Measurements from ENCODE around the gene NCK2.

NCK2 gene

GRCh38 chr2:105911425-105911824 is 166.7 kb downstream of the NCK2 start:
- DNase-seq = no peak
- 85% methylated on average over 3 of the region's 3 CpGs for WGBS
- no peaks in the 10 kb centered on the region for H3K36me3 ChIP-seq (ENCODE audit: control insufficient read depth in 1 of 2, insufficient read depth in 2 of 2, low read depth in 1 of 2, low read length in 2 of 2)

GRCh38 chr2:105912081-105912480 is 167.4 kb downstream of the NCK2 start:
- no peak overlapping the region for H4K8ac ChIP-seq (ENCODE audit: low read length)
- H2BK5ac ChIP-seq (ENCODE audit: low read depth, low read length, poor library complexity, severe bottlenecking) = no peak overlapping the region
- peak; percentile 13 for DNase-seq
- H2BK15ac ChIP-seq (ENCODE audit: low read depth, poor library complexity, severe bottlenecking) = no peak overlapping the region
- H3K9ac ChIP-seq (ENCODE audit: low read length) = no peak overlapping the region
- H3K14ac ChIP-seq (ENCODE audit: low read length in 2 of 2) = no peak overlapping the region
- peaks cover 26% of the 10 kb centered on the region for H3K9me3 ChIP-seq (ENCODE audit: control insufficient read depth, low read length)
- H3K79me1 ChIP-seq (replicated peaks; ENCODE audit: low read length, poor library complexity, severe bottlenecking) = no peaks in the 10 kb centered on the region
- no peak overlapping the region for H2AFZ ChIP-seq (ENCODE audit: low read depth, low read length)
- H4K91ac ChIP-seq (ENCODE audit: low read length) = no peak overlapping the region
- H3K27ac ChIP-seq (ENCODE audit: low read length, poor library complexity, severe bottlenecking) = no peak overlapping the region
- H3K4me2 ChIP-seq (ENCODE audit: low read length, poor library complexity, severe bottlenecking) = no peak overlapping the region
- no peak overlapping the region for H3K4ac ChIP-seq (ENCODE audit: low read depth in 1 of 2, low read length in 2 of 2)
- no peak overlapping the region for H3K18ac ChIP-seq (ENCODE audit: low read depth in 1 of 2, low read length in 2 of 2)
- no peak overlapping the region for H3K4me3 ChIP-seq (ENCODE audit: insufficient read depth in 1 of 2, low read depth in 1 of 2, low read length in 2 of 2)
- H2AK5ac ChIP-seq (ENCODE audit: low read length, severe bottlenecking) = no peak overlapping the region
- H3K27me3 ChIP-seq (ENCODE audit: control insufficient read depth in 1 of 2, insufficient read depth in 1 of 2, low read length in 2 of 2) = no peaks in the 10 kb centered on the region
- 71% methylated on average over 2 of the region's 2 CpGs for WGBS
- no peaks in the 10 kb centered on the region for H3K4me1 ChIP-seq (ENCODE audit: control insufficient read depth, insufficient read depth, low read depth, low read length)
- H3K23ac ChIP-seq (ENCODE audit: low read length in 2 of 2) = no peak overlapping the region
- H2BK120ac ChIP-seq (ENCODE audit: low read depth, low read length) = no peak overlapping the region
- no peaks in the 10 kb centered on the region for H3K36me3 ChIP-seq (ENCODE audit: control insufficient read depth in 1 of 2, insufficient read depth in 2 of 2, low read depth in 1 of 2, low read length in 2 of 2)
- H2BK12ac ChIP-seq (ENCODE audit: low read length in 2 of 2) = no peak overlapping the region

More at GRCh38 chr2:105911425-105911824, 166.7 kb downstream of the NCK2 start:
- H3K9ac ChIP-seq (ENCODE audit: low read length) = no peak overlapping the region
- H3K4me1 ChIP-seq (ENCODE audit: control insufficient read depth, insufficient read depth, low read depth, low read length) = no peaks in the 10 kb centered on the region
- H4K91ac ChIP-seq (ENCODE audit: low read length) = no peak overlapping the region
- peaks cover 24% of the 10 kb centered on the region for H3K9me3 ChIP-seq (ENCODE audit: control insufficient read depth, low read length)
- no peak overlapping the region for H3K4me2 ChIP-seq (ENCODE audit: low read length, poor library complexity, severe bottlenecking)
- no peak overlapping the region for H3K27ac ChIP-seq (ENCODE audit: low read length, poor library complexity, severe bottlenecking)
- no peak overlapping the region for H2BK15ac ChIP-seq (ENCODE audit: low read depth, poor library complexity, severe bottlenecking)
- H2AK5ac ChIP-seq (ENCODE audit: low read length, severe bottlenecking) = no peak overlapping the region
- H3K4ac ChIP-seq (ENCODE audit: low read depth in 1 of 2, low read length in 2 of 2) = no peak overlapping the region
- no peaks in the 10 kb centered on the region for H3K27me3 ChIP-seq (ENCODE audit: control insufficient read depth in 1 of 2, insufficient read depth in 1 of 2, low read length in 2 of 2)
- no peak overlapping the region for H2BK5ac ChIP-seq (ENCODE audit: low read depth, low read length, poor library complexity, severe bottlenecking)
- no peak overlapping the region for H3K14ac ChIP-seq (ENCODE audit: low read length in 2 of 2)
- no peak overlapping the region for H2BK12ac ChIP-seq (ENCODE audit: low read length in 2 of 2)
- H3K79me1 ChIP-seq (replicated peaks; ENCODE audit: low read length, poor library complexity, severe bottlenecking) = no peaks in the 10 kb centered on the region
- no peak overlapping the region for H2BK120ac ChIP-seq (ENCODE audit: low read depth, low read length)
- no peak overlapping the region for H3K18ac ChIP-seq (ENCODE audit: low read depth in 1 of 2, low read length in 2 of 2)
- H4K8ac ChIP-seq (ENCODE audit: low read length) = no peak overlapping the region
- no peak overlapping the region for H2AFZ ChIP-seq (ENCODE audit: low read depth, low read length)
- H3K23ac ChIP-seq (ENCODE audit: low read length in 2 of 2) = no peak overlapping the region
- H3K4me3 ChIP-seq (ENCODE audit: insufficient read depth in 1 of 2, low read depth in 1 of 2, low read length in 2 of 2) = no peak overlapping the region

- Histone ChIP-seq H2BK15ac (ENCODE audit: low read depth, poor library complexity, severe bottlenecking) (no peak overlapping the region), H3K79me1 (replicated peaks; ENCODE audit: low read length, poor library complexity, severe bottlenecking) (no peaks in the 10 kb centered on the region), H2AK5ac (ENCODE audit: low read length, severe bottlenecking) (no peak overlapping the region), H3K27me3 (ENCODE audit: control insufficient read depth in 1 of 2, insufficient read depth in 1 of 2, low read length in 2 of 2) (no peaks in the 10 kb centered on the region), H3K18ac (ENCODE audit: low read depth in 1 of 2, low read length in 2 of 2) (no peak overlapping the region), H3K36me3 (ENCODE audit: control insufficient read depth in 1 of 2, insufficient read depth in 2 of 2, low read depth in 1 of 2, low read length in 2 of 2) (no peaks in the 10 kb centered on the region), H4K8ac (ENCODE audit: low read length) (no peak overlapping the region), H3K4ac (ENCODE audit: low read depth in 1 of 2, low read length in 2 of 2) (no peak overlapping the region), H4K91ac (ENCODE audit: low read length) (no peak overlapping the region), H3K4me3 (ENCODE audit: insufficient read depth in 1 of 2, low read depth in 1 of 2, low read length in 2 of 2) (no peak overlapping the region), H3K27ac (ENCODE audit: low read length, poor library complexity, severe bottlenecking) (no peak overlapping the region), H2BK120ac (ENCODE audit: low read depth, low read length) (no peak overlapping the region), H2BK12ac (ENCODE audit: low read length in 2 of 2) (no peak overlapping the region), H2BK5ac (ENCODE audit: low read depth, low read length, poor library complexity, severe bottlenecking) (no peak overlapping the region), H3K4me2 (ENCODE audit: low read length, poor library complexity, severe bottlenecking) (no peak overlapping the region), H3K4me1 (ENCODE audit: control insufficient read depth, insufficient read depth, low read depth, low read length) (no peaks in the 10 kb centered on the region), H3K9ac (ENCODE audit: low read length) (no peak overlapping the region), H3K9me3 (ENCODE audit: control insufficient read depth, low read length) (peaks cover 26% of the 10 kb centered on the region), H2AFZ (ENCODE audit: low read depth, low read length) (no peak overlapping the region), H3K23ac (ENCODE audit: low read length in 2 of 2) (no peak overlapping the region), H3K14ac (ENCODE audit: low read length in 2 of 2) (no peak overlapping the region)
- WGBS = 94% methylated on average over 1 of the region's 2 CpGs
- no peak for DNase-seq
Observed at GRCh38 chr2:105915005-105915558, 170.4 kb downstream of the NCK2 start.

GRCh38 chr2:105917226-105917625 is 172.5 kb downstream of the NCK2 start:
- Histone ChIP-seq H2BK15ac (ENCODE audit: low read depth, poor library complexity, severe bottlenecking) (no peak overlapping the region), H4K91ac (ENCODE audit: low read length) (peak overlapping the region; percentile 37), H3K27ac (ENCODE audit: low read length, poor library complexity, severe bottlenecking) (no peak overlapping the region), H3K79me1 (replicated peaks; ENCODE audit: low read length, poor library complexity, severe bottlenecking) (no peaks in the 10 kb centered on the region), H3K27me3 (ENCODE audit: control insufficient read depth in 1 of 2, insufficient read depth in 1 of 2, low read length in 2 of 2) (no peaks in the 10 kb centered on the region), H3K4me1 (ENCODE audit: control insufficient read depth, insufficient read depth, low read depth, low read length) (no peaks in the 10 kb centered on the region), H3K9me3 (ENCODE audit: control insufficient read depth, low read length) (peaks cover 26% of the 10 kb centered on the region), H3K18ac (ENCODE audit: low read depth in 1 of 2, low read length in 2 of 2) (no peak overlapping the region), H2AK5ac (ENCODE audit: low read length, severe bottlenecking) (no peak overlapping the region), H3K4ac (ENCODE audit: low read depth in 1 of 2, low read length in 2 of 2) (no peak overlapping the region), H3K14ac (ENCODE audit: low read length in 2 of 2) (peak overlapping the region in 1 of 2 experiments; percentile 35), H2BK120ac (ENCODE audit: low read depth, low read length) (no peak overlapping the region), H3K23ac (ENCODE audit: low read length in 2 of 2) (no peak overlapping the region), H2BK12ac (ENCODE audit: low read length in 2 of 2) (no peak overlapping the region), H3K9ac (ENCODE audit: low read length) (no peak overlapping the region), H3K36me3 (ENCODE audit: control insufficient read depth in 1 of 2, insufficient read depth in 2 of 2, low read depth in 1 of 2, low read length in 2 of 2) (no peaks in the 10 kb centered on the region), H3K4me3 (ENCODE audit: insufficient read depth in 1 of 2, low read depth in 1 of 2, low read length in 2 of 2) (no peak overlapping the region), H2AFZ (ENCODE audit: low read depth, low read length) (no peak overlapping the region), H4K8ac (ENCODE audit: low read length) (no peak overlapping the region), H3K4me2 (ENCODE audit: low read length, poor library complexity, severe bottlenecking) (no peak overlapping the region), H2BK5ac (ENCODE audit: low read depth, low read length, poor library complexity, severe bottlenecking) (no peak overlapping the region)
- WGBS = 94% methylated on average over 2 of the region's 4 CpGs
- no peak for DNase-seq

Data from mesenchymal stem cell (in vitro differentiated cells and primary cell).